Brain microvascular endothelial cell (primary cell): Measurements from ENCODE around the gene PIP4K2A.

Experiments
- DNase-seq: peaks from one replicate; pipeline ENCODE4 v3.0.0-alpha.2; 2020
- H3K27ac ChIP-seq: fragments of 250-450 bp; sonication (Bioruptor Pico); 2 replicates; pipeline ENCODE4 v1.5.1; 2020; ENCODE audit warnings: mild to moderate bottlenecking, moderate library complexity
- H3K27me3 ChIP-seq: fragments of 250-450 bp; sonication (Bioruptor Pico); replicated peaks from 2 replicates; pipeline ENCODE4 v1.5.1; 2020; ENCODE audit warnings: mild to moderate bottlenecking
- H3K36me3 ChIP-seq: fragments of 250-450 bp; sonication (Bioruptor Pico); replicated peaks from 2 replicates; pipeline ENCODE4 v1.5.1; 2020; ENCODE audit warnings: mild to moderate bottlenecking
- H3K4me3 ChIP-seq: 2 replicates; pipeline ENCODE4 v1.5.1; 2011; ENCODE audit warnings: low read depth, mild to moderate bottlenecking, control low read depth, low read length, moderate library complexity
- in situ Hi-C: cut with HindIII; loops from 2 replicates; pipeline ENCODE4 v1.10.0; 2017; ENCODE audit warnings: low sequenced_read_pairs, low pct_ligation_motif_present
- TF ChIP-seq, protein P1 (sequence below): IDR thresholded peaks from 2 replicates; pipeline ENCODE4 v1.5.1; 2011; ENCODE audit warnings: low read depth, mild to moderate bottlenecking, moderate library complexity, low read length, control low read depth, inconsistent platforms; ENCODE audit errors: missing control alignments

The PIP4K2A gene

GRCh38 chr10:22617051-22617450 is 97.3 kb downstream of the PIP4K2A start:
- Histone ChIP-seq H3K27me3 (no peaks in the 10 kb centered on the region), H3K36me3 (no peaks in the 10 kb centered on the region), H3K27ac (no peak overlapping the region), H3K4me3 (no peak overlapping the region)
- TF ChIP-seq, protein P1, sequence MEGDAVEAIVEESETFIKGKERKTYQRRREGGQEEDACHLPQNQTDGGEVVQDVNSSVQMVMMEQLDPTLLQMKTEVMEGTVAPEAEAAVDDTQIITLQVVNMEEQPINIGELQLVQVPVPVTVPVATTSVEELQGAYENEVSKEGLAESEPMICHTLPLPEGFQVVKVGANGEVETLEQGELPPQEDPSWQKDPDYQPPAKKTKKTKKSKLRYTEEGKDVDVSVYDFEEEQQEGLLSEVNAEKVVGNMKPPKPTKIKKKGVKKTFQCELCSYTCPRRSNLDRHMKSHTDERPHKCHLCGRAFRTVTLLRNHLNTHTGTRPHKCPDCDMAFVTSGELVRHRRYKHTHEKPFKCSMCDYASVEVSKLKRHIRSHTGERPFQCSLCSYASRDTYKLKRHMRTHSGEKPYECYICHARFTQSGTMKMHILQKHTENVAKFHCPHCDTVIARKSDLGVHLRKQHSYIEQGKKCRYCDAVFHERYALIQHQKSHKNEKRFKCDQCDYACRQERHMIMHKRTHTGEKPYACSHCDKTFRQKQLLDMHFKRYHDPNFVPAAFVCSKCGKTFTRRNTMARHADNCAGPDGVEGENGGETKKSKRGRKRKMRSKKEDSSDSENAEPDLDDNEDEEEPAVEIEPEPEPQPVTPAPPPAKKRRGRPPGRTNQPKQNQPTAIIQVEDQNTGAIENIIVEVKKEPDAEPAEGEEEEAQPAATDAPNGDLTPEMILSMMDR = no peak
- no peak for DNase-seq
- in situ Hi-C loops = no loop called here

DNA sequence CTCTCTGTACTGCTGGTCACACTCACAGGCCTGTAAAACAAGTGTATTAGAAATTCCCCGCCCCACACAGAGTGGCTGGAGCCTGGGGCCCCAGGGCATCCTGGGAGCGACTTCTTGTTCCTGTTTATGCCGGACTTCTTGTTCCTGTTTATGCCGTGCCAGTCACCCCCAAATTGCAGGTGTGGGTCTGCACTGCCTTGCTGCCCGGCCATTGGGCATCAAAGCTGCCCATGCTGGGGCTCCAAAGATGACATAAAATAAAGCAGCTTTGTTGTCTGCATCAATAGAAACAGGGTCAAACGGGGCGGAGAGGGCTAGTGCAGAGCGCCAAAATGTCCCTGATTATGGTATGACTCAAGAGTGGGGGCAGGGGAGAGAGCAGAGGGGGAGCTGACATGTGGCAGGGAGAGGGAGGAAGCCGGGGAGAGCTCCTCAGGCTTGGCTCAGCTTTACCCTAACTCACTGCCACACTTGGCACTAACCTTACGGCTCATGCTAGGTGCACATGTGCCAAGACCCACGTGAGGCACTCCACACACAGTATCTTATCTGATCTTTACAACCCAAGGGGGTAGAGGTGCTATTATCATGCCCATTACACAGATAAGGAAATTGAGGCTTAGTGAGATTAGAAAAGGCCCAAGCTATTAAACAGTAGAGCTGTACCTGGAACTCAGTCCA is 98.4 kb downstream of the PIP4K2A start:
- in situ Hi-C loops = no loop called here
- Histone ChIP-seq H3K27me3 (no peaks in the 10 kb centered on the region), H3K27ac (no peak overlapping the region), H3K36me3 (no peaks in the 10 kb centered on the region), H3K4me3 (peak overlapping the region; percentile 43)
- DNase-seq = no peak
- TF ChIP-seq, protein P1 = no peak

GRCh38 chr10:22615101-22615500 is 99.3 kb downstream of the PIP4K2A start:
- DNase-seq = no peak
- Histone ChIP-seq H3K36me3 (no peaks in the 10 kb centered on the region), H3K27me3 (no peaks in the 10 kb centered on the region), H3K4me3 (no peak overlapping the region), H3K27ac (no peak overlapping the region)
- TF ChIP-seq, protein P1 = no peak
- in situ Hi-C loops = no loop called here

- Histone ChIP-seq H3K4me3 (no peak overlapping the region), H3K36me3 (no peaks in the 10 kb centered on the region), H3K27me3 (no peaks in the 10 kb centered on the region), H3K27ac (no peak overlapping the region)
- DNase-seq = no peak
- in situ Hi-C loops = no loop called here
- TF ChIP-seq, protein P1 = no peak
Measured at GRCh38 chr10:22613011-22613410, 101.4 kb downstream of the PIP4K2A start.

DNA sequence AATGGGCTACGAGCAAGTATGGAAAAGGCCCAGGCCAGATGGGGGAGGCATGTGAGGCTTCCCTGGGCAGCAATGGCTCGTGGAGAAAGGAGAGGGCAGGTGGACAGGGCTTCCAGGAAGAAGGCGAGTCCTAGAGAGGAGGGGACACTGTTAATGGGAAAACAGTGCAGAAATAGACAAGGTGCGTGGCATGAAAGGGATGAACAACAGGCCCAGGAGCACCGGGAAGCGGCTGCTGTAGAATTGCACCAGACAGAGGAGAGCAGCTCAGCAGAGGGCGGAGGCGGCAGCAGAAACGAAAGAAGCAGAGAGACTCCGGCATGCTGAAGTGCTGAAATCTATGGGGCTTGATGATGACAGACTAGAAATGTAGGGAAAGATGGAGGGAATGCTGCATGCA is 102.1 kb downstream of the PIP4K2A start:
- no peak for DNase-seq
- H3K27me3 ChIP-seq = no peaks in the 10 kb centered on the region
- no peaks in the 10 kb centered on the region for H3K36me3 ChIP-seq
- no peak overlapping the region for H3K4me3 ChIP-seq
- TF ChIP-seq, protein P1 = no peak
- no peak overlapping the region for H3K27ac ChIP-seq
- in situ Hi-C loops = no loop called here
